Astrocyte (in vitro differentiated cells and primary cell): ENCODE data around the gene PRSS16. TPM values are rescaled to one million over a fixed set of nuclear protein-coding genes. Genes with fewer than 3 reads are reported as not detected.
A peak's percentile ranks its signal among the peaks of the same experiment; 100 is the strongest.
"Not testable (repeated sequence)": the region's sequence is repeated elsewhere in the genome, so short reads cannot be mapped to it uniquely, and the experiment has no call there.

Experiments used
- DNase-seq: peaks from one replicate; pipeline ENCODE4 v3.0.0-alpha.2; 2010; ENCODE audit warnings: low read depth
- FAIRE-seq: peaks from 2 replicates; lab custom pipeline; 2011; peaks lifted over from hg19 to GRCh38; lab: Jason Lieb, UNC
- H2AFZ ChIP-seq: 2 replicates; pipeline ENCODE4 v1.6.0; 2012; ENCODE audit warnings: low read depth, low read length, inconsistent platforms
- H3K27ac ChIP-seq: 2 replicates; pipeline ENCODE4 v1.5.1; 2011; ENCODE audit warnings: low read depth, low read length, inconsistent platforms
- H3K27me3 ChIP-seq: 2 replicates; pipeline ENCODE4 v1.6.0; 2011; ENCODE audit warnings: low read length, inconsistent platforms; ENCODE audit not compliant: insufficient read depth
- H3K36me3 ChIP-seq: 2 replicates; pipeline ENCODE4 v1.5.1; 2011; ENCODE audit warnings: low read length, inconsistent platforms; ENCODE audit not compliant: insufficient read depth
- H3K4me1 ChIP-seq: 2 replicates; pipeline ENCODE4 v1.5.1; 2011; ENCODE audit warnings: low read length, inconsistent platforms; ENCODE audit not compliant: insufficient read depth
- H3K4me2 ChIP-seq: 2 replicates; pipeline ENCODE4 v1.6.0; 2012; ENCODE audit warnings: low read length, inconsistent platforms
- H3K4me3 ChIP-seq: 2 replicates; pipeline ENCODE4 v1.5.1; 2011; ENCODE audit warnings: low read depth, mild to moderate bottlenecking, low read length, inconsistent platforms; ENCODE audit not compliant: insufficient read depth
- H3K79me2 ChIP-seq: 2 replicates; pipeline ENCODE4 v1.6.0; 2012; ENCODE audit warnings: mild to moderate bottlenecking, low read length, inconsistent platforms; ENCODE audit not compliant: insufficient read depth
- H3K9ac ChIP-seq: 2 replicates; pipeline ENCODE4 v1.6.0; 2012; ENCODE audit warnings: mild to moderate bottlenecking, low read length, inconsistent platforms
- H3K9me3 ChIP-seq: 2 replicates; pipeline ENCODE4 v1.5.1; 2012; ENCODE audit warnings: low read depth, mild to moderate bottlenecking, low read length, inconsistent platforms; ENCODE audit not compliant: insufficient read depth
- H4K20me1 ChIP-seq: 2 replicates; pipeline ENCODE4 v1.6.0; 2012; ENCODE audit warnings: low read length, inconsistent platforms; ENCODE audit not compliant: insufficient read depth
- H3K27ac Mint-ChIP-seq: one replicate; pipeline ENCODE4 v1.8.0; 2021; ENCODE audit warnings: mild to moderate bottlenecking, mixed read lengths; ENCODE audit not compliant: unreplicated experiment
- H3K27me3 Mint-ChIP-seq: one replicate; pipeline ENCODE4 v1.8.0; 2021; ENCODE audit warnings: low read depth, mixed read lengths; ENCODE audit not compliant: unreplicated experiment
- H3K36me3 Mint-ChIP-seq: one replicate; pipeline ENCODE4 v1.8.0; 2021; ENCODE audit warnings: low read depth, mixed read lengths; ENCODE audit not compliant: unreplicated experiment
- H3K4me1 Mint-ChIP-seq: one replicate; pipeline ENCODE4 v1.8.0; 2021; ENCODE audit warnings: low read depth, mixed read lengths; ENCODE audit not compliant: unreplicated experiment
- H3K4me3 Mint-ChIP-seq: one replicate; pipeline ENCODE4 v1.8.0; 2021; ENCODE audit warnings: mild to moderate bottlenecking, moderate library complexity, mixed read lengths; ENCODE audit not compliant: unreplicated experiment
- H3K9me3 Mint-ChIP-seq: one replicate; pipeline ENCODE4 v1.8.0; 2021; ENCODE audit warnings: mild to moderate bottlenecking, mixed read lengths; ENCODE audit not compliant: unreplicated experiment
- CTCF ChIP-seq: IDR thresholded peaks from 2 replicates; pipeline ENCODE4 v1.5.1; 2011; ENCODE audit warnings: low read depth, mild to moderate bottlenecking, inconsistent platforms, low read length, moderate library complexity; ENCODE audit not compliant: insufficient read depth
- EZH2 ChIP-seq: IDR thresholded peaks from 2 replicates; pipeline ENCODE4 v1.6.1; 2012; ENCODE audit warnings: mild to moderate bottlenecking, low read length, inconsistent platforms; ENCODE audit not compliant: insufficient read depth
- total RNA-seq: library from RNA; stranded (reverse); gene quantifications from 2 replicates; pipeline ENCODE4 v1.2.1, GENCODE V29; 2021

PRSS16 gene
- total RNA-seq, 1 donor from 2014 or later, result 2.3 TPM

GRCh38 chr6:27214126-27214601, 33.3 kb upstream of the PRSS16 start:
- no peak for FAIRE-seq

GRCh38 chr6:27216874-27217273, 30.6 kb upstream of the PRSS16 start:
- Mint-ChIP-seq H3K4me1 (no peaks in the 10 kb centered on the region), H3K9me3 (peaks cover 3% of the 10 kb centered on the region), H3K4me3 (no peak overlapping the region), H3K27me3 (peaks cover 6% of the 10 kb centered on the region), H3K27ac (no peak overlapping the region), H3K36me3 (no peaks in the 10 kb centered on the region)
- Histone ChIP-seq H3K79me2 (no peaks in the 10 kb centered on the region), H3K9ac (no peak overlapping the region), H3K4me3 (no peak overlapping the region), H3K9me3 (no peaks in the 10 kb centered on the region), H3K36me3 (no peaks in the 10 kb centered on the region), H2AFZ (no peak overlapping the region), H4K20me1 (no peaks in the 10 kb centered on the region), H3K27ac (no peak overlapping the region), H3K27me3 (no peaks in the 10 kb centered on the region), H3K4me2 (no peak overlapping the region), H3K4me1 (no peaks in the 10 kb centered on the region)
- FAIRE-seq (no peak), DNase-seq (no peak)
- no peak for TF ChIP-seq CTCF
- TF ChIP-seq EZH2, result no peak

More at GRCh38 chr6:27214126-27214601, 33.3 kb upstream of the PRSS16 start:
- Histone ChIP-seq H3K9ac (no peak overlapping the region), H3K27ac (no peak overlapping the region), H2AFZ (no peak overlapping the region), H3K4me3 (peak overlapping the region; percentile 65), H3K79me2 (no peaks in the 10 kb centered on the region), H3K4me2 (peak overlapping the region; percentile 81), H3K27me3 (no peaks in the 10 kb centered on the region), H3K4me1 (no peaks in the 10 kb centered on the region), H4K20me1 (no peaks in the 10 kb centered on the region), H3K36me3 (no peaks in the 10 kb centered on the region), H3K9me3 (no peaks in the 10 kb centered on the region)
- no peak for TF ChIP-seq CTCF
- no peak for TF ChIP-seq EZH2
- peak overlapping the region; percentile 62 for H3K27ac Mint-ChIP-seq
- no peak for DNase-seq
- H3K9me3 Mint-ChIP-seq, result peaks cover 3% of the 10 kb centered on the region
- H3K4me3 Mint-ChIP-seq, result peak overlapping the region; percentile 93
- no peaks in the 10 kb centered on the region for H3K27me3 Mint-ChIP-seq
- H3K36me3 Mint-ChIP-seq, result no peaks in the 10 kb centered on the region
- no peaks in the 10 kb centered on the region for H3K4me1 Mint-ChIP-seq

GRCh38 chr6:27222971-27223370, 24.5 kb upstream of the PRSS16 start:
- not testable (repeated sequence) for DNase-seq, H3K4me2 ChIP-seq, H3K36me3 ChIP-seq, H3K79me2 ChIP-seq, H3K4me3 ChIP-seq, H3K9ac ChIP-seq, H3K27me3 ChIP-seq, H3K27me3 Mint-ChIP-seq, H3K4me1 Mint-ChIP-seq, H3K27ac ChIP-seq, H2AFZ ChIP-seq, H3K9me3 Mint-ChIP-seq, H3K36me3 Mint-ChIP-seq, H3K4me1 ChIP-seq, FAIRE-seq, H3K9me3 ChIP-seq, H3K27ac Mint-ChIP-seq, H4K20me1 ChIP-seq, H3K4me3 Mint-ChIP-seq
